ENCODE data around the gene TMEM131. TPM values are rescaled to one million over a fixed set of nuclear protein-coding genes. Genes with fewer than 3 reads are reported as not detected.

Gene TMEM131
- total and polyA plus RNA-seq, 2 of the 8 experiments (the other 6 are each of a cell fraction or from before 2014, with no cell fraction given), result 9.7 to 22.9 TPM

- DNase-seq (ENCODE audit: low read depth in 1 of 2, low spot score in 2 of 2), result no peak
- WGBS, 2 experiments (ENCODE audit: extremely low coverage in 1 of 2, insufficient coverage in 1 of 2, insufficient read length in 1 of 2, insufficient replicate concordance in 2 of 2, low coverage in 1 of 2, low lambda C conversion rate in 2 of 2, missing lambda C conversion rate in 1 of 2), result 90% methylated on average over 2 of the region's 2 CpGs; no CpG with 5 or more reads in 1 of the 2 experiments
- Histone ChIP-seq H3K79me1 (ENCODE audit: low read depth, low read length) (no peaks in the 10 kb centered on the region), H2BK12ac (ENCODE audit: low read depth, low read length) (no peak overlapping the region), H3K14ac (ENCODE audit: insufficient read length) (no peak overlapping the region), H4K20me1 (replicated peaks in 1 of 2; ENCODE audit: control insufficient read depth in 1 of 2, insufficient read depth in 2 of 2, low read length in 2 of 2) (no peaks in the 10 kb centered on the region), H3K27me3 (replicated peaks in 1 of 4; ENCODE audit: control insufficient read depth in 3 of 4, extremely low read depth in 1 of 4, insufficient read depth in 3 of 4, low read length in 3 of 4) (no peaks in the 10 kb centered on the region), H3K4me3 (ENCODE audit: extremely low read depth in 1 of 4, insufficient read depth in 2 of 4, low read depth in 3 of 4, low read length in 4 of 4) (no peak overlapping the region), H2BK20ac (ENCODE audit: low read length) (no peak overlapping the region), H2BK120ac (replicated peaks; ENCODE audit: low read depth, low read length) (no peak overlapping the region), H2BK5ac (ENCODE audit: low read depth, low read length) (no peak overlapping the region), H4K91ac (replicated peaks; ENCODE audit: insufficient read length, low read length) (no peak overlapping the region), H3K79me2 (ENCODE audit: control insufficient read depth in 1 of 2, insufficient read depth in 2 of 2, low read length in 2 of 2) (no peaks in the 10 kb centered on the region), H3K27ac (ENCODE audit: low read depth, low read length) (no peak overlapping the region), H3K18ac (ENCODE audit: extremely low read depth, low read length) (no peak overlapping the region), H3K23me2 (ENCODE audit: low read depth, low read length) (no peaks in the 10 kb centered on the region), H3K4me2 (ENCODE audit: insufficient read depth in 1 of 2, low read depth in 2 of 2, low read length in 2 of 2) (no peak overlapping the region), H3K4me1 (replicated peaks in 1 of 4; ENCODE audit: control insufficient read depth in 3 of 4, insufficient read depth in 4 of 4, low read length in 3 of 4) (peaks cover 0 to 3% (median 0%) of the 10 kb centered on the region in 4 experiments; a peak in 1 of 7 replicates), H3K9me3 (ENCODE audit: insufficient read depth in 2 of 2, low read depth in 1 of 2, low read length in 1 of 2) (no peaks in the 10 kb centered on the region), H4K8ac (ENCODE audit: extremely low read depth, insufficient read depth, low read length) (no peak overlapping the region), H2AK5ac (ENCODE audit: low read depth, low read length) (no peak overlapping the region), H2AFZ (ENCODE audit: low read length) (no peak overlapping the region), H3K36me3 (ENCODE audit: control insufficient read depth in 2 of 4, insufficient read depth in 4 of 4, low read length in 3 of 4) (peaks cover 0 to 10% (median 2%) of the 10 kb centered on the region in 4 experiments; a peak in 6 of 8 replicates), H3K4ac (replicated peaks; ENCODE audit: insufficient read length, low read depth, low read length) (no peak overlapping the region), H2BK15ac (ENCODE audit: low read length) (no peak overlapping the region), H3K56ac (replicated peaks; ENCODE audit: insufficient read length, low read depth, low read length) (no peak overlapping the region), H3K23ac (ENCODE audit: insufficient read length) (no peak overlapping the region), H3K9ac (replicated peaks in 1 of 4; ENCODE audit: extremely low read depth in 1 of 4, low read depth in 3 of 4, low read length in 3 of 4) (no peak overlapping the region), H4K5ac (ENCODE audit: insufficient read length, low read depth, low read length) (no peak overlapping the region)
- no peak for FAIRE-seq
- ChIA-PET POLR2A (ENCODE audit: partially characterized antibody) (no interaction called here), CTCF (ENCODE audit: partially characterized antibody) (no interaction called here)
- TF ChIP-seq GABPA (IDR thresholded peaks at IDR 0.05; ENCODE audit: borderline replicate concordance, insufficient read depth, low read length) (no peak), EGR1 (IDR thresholded peaks at IDR 0.05; ENCODE audit: borderline replicate concordance, low read depth, low read length) (no peak), RFX5 (IDR thresholded peaks at IDR 0.05; ENCODE audit: borderline replicate concordance, low read depth, low read length) (no peak), SP1 (IDR thresholded peaks at IDR 0.05; ENCODE audit: low read depth, low read length) (no peak), TCF12 (IDR thresholded peaks at IDR 0.05; ENCODE audit: low read depth, low read length) (no peak)
Observed at GRCh38 chr2:97889156-97889555, 106.6 kb downstream of the TMEM131 start.

Data from H1 (cell line).